SH-SY5Y (cell line): Measurements from ENCODE around the gene OR52E5.

ENCODE experiments used
- GATA2 ChIP-seq: IDR thresholded peaks from 2 replicates; pipeline ENCODE4 v1.6.1; 2011; ENCODE audit warnings: mild to moderate bottlenecking, low read depth, low read length
- GATA3 ChIP-seq: IDR thresholded peaks from 2 replicates; pipeline ENCODE4 v1.6.1; 2011; ENCODE audit warnings: low read depth, mild to moderate bottlenecking, low read length, moderate library complexity

OR52E5 gene

GRCh38 chr11:5923427-5923776 lies 30.4 kb downstream of the OR52E5 start:
- no peak for TF ChIP-seq GATA3
- TF ChIP-seq GATA2: no peak

- TF ChIP-seq GATA3 (no peak), GATA2 (no peak)
Measured at GRCh38 chr11:5923794-5924193, 30.8 kb downstream of the OR52E5 start.

- no peak for TF ChIP-seq GATA3
- no peak for TF ChIP-seq GATA2
Measured at GRCh38 chr11:5928271-5928670, 35.3 kb downstream of the OR52E5 start.

- TF ChIP-seq GATA2: no peak
- TF ChIP-seq GATA3: no peak
Measured at GRCh38 chr11:5928811-5929210, 35.8 kb downstream of the OR52E5 start.

GRCh38 chr11:5929571-5930368 lies 36.8 kb downstream of the OR52E5 start:
- TF ChIP-seq GATA3: no peak
- TF ChIP-seq GATA2: no peak

GRCh38 chr11:5930614-5931013 lies 37.6 kb downstream of the OR52E5 start:
- TF ChIP-seq GATA3 (no peak), GATA2 (no peak)

- no peak for TF ChIP-seq GATA2
Measured at GRCh38 chr11:5931061-5931460, 38.1 kb downstream of the OR52E5 start.

- TF ChIP-seq GATA2 (no peak), GATA3 (no peak)
Measured at GRCh38 chr11:5932671-5933070, 39.7 kb downstream of the OR52E5 start.

- TF ChIP-seq GATA2 (no peak), GATA3 (no peak)
Measured at GRCh38 chr11:5933116-5933515, 40.1 kb downstream of the OR52E5 start.

GRCh38 chr11:5937868-5938602 lies 45.0 kb downstream of the OR52E5 start:
- TF ChIP-seq GATA3 (no peak), GATA2 (no peak)

- TF ChIP-seq GATA2 (no peak), GATA3 (no peak)
Measured at GRCh38 chr11:5938603-5938965, 45.6 kb downstream of the OR52E5 start.

- no peak for TF ChIP-seq GATA3
- TF ChIP-seq GATA2: no peak
Measured at GRCh38 chr11:5940748-5941147, 47.7 kb downstream of the OR52E5 start.

GRCh38 chr11:5941951-5942350 lies 48.9 kb downstream of the OR52E5 start, which contains the start of gene OR56A3:
Gene OR56A3 (plus strand): TSS chr11:5942251. CDS start chr11:5947347, 5,096 bp downstream.
- no peak for TF ChIP-seq GATA2
- TF ChIP-seq GATA3: no peak
